Mesenchymal stem cell (in vitro differentiated cells and primary cell): Measurements from ENCODE around the gene TMEM179.
A peak's percentile ranks its signal among the peaks of the same experiment; 100 is the strongest.

Source experiments
- DNase-seq: peaks from one replicate; pipeline ENCODE4 v3.0.0-alpha.2; 2013
- H2AFZ ChIP-seq: one replicate; pipeline ENCODE4 v1.6.1; 2013; ENCODE audit warnings: low read depth, mild to moderate bottlenecking, control low read depth, inconsistent platforms, low read length, moderate library complexity
- H2AK5ac ChIP-seq: 2 replicates; pipeline ENCODE4 v1.6.1; 2013; ENCODE audit warnings: low read length, moderate library complexity, mild to moderate bottlenecking, inconsistent platforms; ENCODE audit not compliant: severe bottlenecking
- H2BK120ac ChIP-seq: one replicate; pipeline ENCODE4 v1.6.1; 2013; ENCODE audit warnings: low read depth, mild to moderate bottlenecking, inconsistent platforms, low read length, moderate library complexity
- H2BK12ac ChIP-seq, 2 experiments: one replicate each; pipeline ENCODE4 v1.6.1; 2013; ENCODE audit warnings: inconsistent platforms in 2 of 2, low read length in 2 of 2, mild to moderate bottlenecking in 2 of 2, moderate library complexity in 2 of 2, control low read depth in 1 of 2
- H2BK15ac ChIP-seq: one replicate; pipeline ENCODE4 v1.6.1; 2013; ENCODE audit warnings: mild to moderate bottlenecking, low read depth, inconsistent platforms; ENCODE audit not compliant: poor library complexity, severe bottlenecking
- H2BK5ac ChIP-seq: 2 replicates; pipeline ENCODE4 v1.6.1; 2013; ENCODE audit warnings: low read depth, mild to moderate bottlenecking, low read length, control low read depth, inconsistent platforms; ENCODE audit not compliant: poor library complexity, severe bottlenecking
- H3K14ac ChIP-seq, 2 experiments: one replicate each; pipeline ENCODE4 v1.6.1; 2013; ENCODE audit warnings: inconsistent platforms in 2 of 2, low read length in 2 of 2, control low read depth in 1 of 2, mild to moderate bottlenecking in 1 of 2, moderate library complexity in 1 of 2
- H3K18ac ChIP-seq, 2 experiments: one replicate each; pipeline ENCODE4 v1.6.1; 2013; ENCODE audit warnings: inconsistent platforms in 2 of 2, low read length in 2 of 2, control low read depth in 1 of 2, low read depth in 1 of 2, mild to moderate bottlenecking in 1 of 2
- H3K23ac ChIP-seq, 2 experiments: one replicate each; pipeline ENCODE4 v1.6.1; 2013; ENCODE audit warnings: inconsistent platforms in 2 of 2, low read length in 2 of 2, mild to moderate bottlenecking in 2 of 2, moderate library complexity in 2 of 2, control low read depth in 1 of 2
- H3K27ac ChIP-seq: 2 replicates; pipeline ENCODE4 v1.5.1; 2013; ENCODE audit warnings: mild to moderate bottlenecking, moderate library complexity, low read length, control low read depth, inconsistent platforms; ENCODE audit not compliant: poor library complexity, severe bottlenecking
- H3K27me3 ChIP-seq, 2 experiments: 2 replicates each; pipeline versions ENCODE4 v1.6.1 to v1.7.0; 2013; ENCODE audit warnings: low read length in 2 of 2, mild to moderate bottlenecking in 2 of 2, moderate library complexity in 2 of 2, control low read depth in 1 of 2, inconsistent platforms in 1 of 2; ENCODE audit not compliant: control insufficient read depth in 1 of 2, insufficient read depth in 1 of 2
- H3K36me3 ChIP-seq, 2 experiments: 2 replicates each; pipeline versions ENCODE4 v1.6.1 to v1.7.0; 2013; ENCODE audit warnings: low read length in 2 of 2, control low read depth in 1 of 2, inconsistent platforms in 1 of 2, low read depth in 1 of 2, mild to moderate bottlenecking in 1 of 2; ENCODE audit not compliant: insufficient read depth in 2 of 2, control insufficient read depth in 1 of 2
- H3K4ac ChIP-seq, 2 experiments: one replicate each; pipeline ENCODE4 v1.6.1; 2013; ENCODE audit warnings: inconsistent platforms in 2 of 2, low read length in 2 of 2, mild to moderate bottlenecking in 2 of 2, moderate library complexity in 2 of 2, control low read depth in 1 of 2, low read depth in 1 of 2
- H3K4me1 ChIP-seq: 2 replicates; pipeline ENCODE4 v1.6.1; 2013; ENCODE audit warnings: low read depth, low read length, control low read depth; ENCODE audit not compliant: control insufficient read depth, insufficient read depth
- H3K4me2 ChIP-seq: 2 replicates; pipeline ENCODE4 v1.6.1; 2013; ENCODE audit warnings: low read length, mild to moderate bottlenecking, inconsistent platforms; ENCODE audit not compliant: poor library complexity, severe bottlenecking
- H3K4me3 ChIP-seq, 2 experiments: 2 replicates each; pipeline versions ENCODE4 v1.5.1 to v1.7.0; 2013; ENCODE audit warnings: low read length in 2 of 2, mild to moderate bottlenecking in 2 of 2, control low read depth in 1 of 2, low read depth in 1 of 2; ENCODE audit not compliant: insufficient read depth in 1 of 2
- H3K79me1 ChIP-seq: replicated peaks from 2 replicates; pipeline ENCODE4 v1.6.1; 2013; ENCODE audit warnings: mild to moderate bottlenecking, control low read depth, low read length, inconsistent platforms; ENCODE audit not compliant: poor library complexity, severe bottlenecking
- H3K9ac ChIP-seq: 2 replicates; pipeline ENCODE4 v1.7.0; 2013; ENCODE audit warnings: mild to moderate bottlenecking, low read length, moderate library complexity
- H3K9me3 ChIP-seq: 2 replicates; pipeline ENCODE4 v1.7.0; 2013; ENCODE audit warnings: mild to moderate bottlenecking, low read length; ENCODE audit not compliant: control insufficient read depth
- H4K8ac ChIP-seq: one replicate; pipeline ENCODE4 v1.6.1; 2013; ENCODE audit warnings: inconsistent platforms, mild to moderate bottlenecking, low read length, moderate library complexity
- H4K91ac ChIP-seq: one replicate; pipeline ENCODE4 v1.6.1; 2013; ENCODE audit warnings: mild to moderate bottlenecking, low read length, inconsistent platforms
- WGBS: methylation state at CpG from one replicate; pipeline ENCODE4 v1.1.7; 2013; ENCODE audit warnings: mixed read lengths; 5-methylcytosine and 5-hydroxymethylcytosine counted together

The TMEM179 gene

DNA sequence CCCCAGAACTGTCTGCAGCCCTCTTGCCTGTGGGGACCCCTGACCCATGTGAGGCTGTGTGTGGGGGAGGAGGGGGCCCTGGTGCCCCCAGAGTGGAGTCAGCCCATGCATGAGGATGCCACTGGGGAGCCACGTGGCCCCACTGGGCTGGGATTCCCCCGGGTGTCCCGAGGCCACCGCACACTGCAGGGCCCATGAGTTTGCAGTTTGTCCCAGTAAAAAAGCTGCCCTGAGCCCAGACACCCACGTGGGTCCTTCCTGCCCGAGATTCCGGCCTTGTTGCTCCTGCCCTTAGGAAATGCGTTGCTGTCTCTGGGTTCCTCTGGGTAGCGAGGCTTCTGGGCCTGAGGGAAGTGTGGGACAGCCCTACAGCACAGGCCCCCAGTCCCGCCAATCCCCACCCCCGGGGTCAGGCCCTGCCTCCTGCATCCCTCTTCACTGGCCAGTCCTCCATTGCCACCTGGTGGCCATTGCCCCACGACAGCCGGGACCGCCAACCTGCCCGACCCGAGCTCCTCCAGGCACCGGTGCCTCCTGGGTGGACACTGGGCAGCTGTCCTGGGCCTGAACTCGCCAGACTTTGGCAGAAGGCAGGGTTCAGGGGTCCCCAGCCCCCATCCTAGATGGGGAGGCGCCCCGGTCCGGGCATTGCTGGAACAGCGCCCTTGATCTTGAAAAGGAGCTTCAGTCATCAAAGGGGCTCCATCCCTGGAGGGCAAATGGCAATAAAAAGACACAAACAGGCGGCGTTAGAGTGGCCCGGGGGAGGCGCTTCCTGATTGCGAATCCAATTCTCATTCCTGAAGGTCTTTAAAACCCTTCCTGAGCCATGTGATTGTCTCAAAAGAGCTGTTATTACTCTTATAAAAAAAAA, 40.6 kb downstream of the TMEM179 start:
- no peak overlapping the region for H2BK12ac ChIP-seq
- no peak overlapping the region for H3K4me2 ChIP-seq

GRCh38 chr14:104563191-104563741, 41.3 kb downstream of the TMEM179 start:
- no peak overlapping the region for H3K27ac ChIP-seq
- peaks cover 24% of the 10 kb centered on the region for H3K4me1 ChIP-seq
- no peak overlapping the region for H2AFZ ChIP-seq
- H4K8ac ChIP-seq, result no peak overlapping the region
- H3K4me3 ChIP-seq, result no peak overlapping the region
- peaks cover 54 to 70% of the 10 kb centered on the region in 2 experiments for H3K27me3 ChIP-seq
- H3K9me3 ChIP-seq, result no peaks in the 10 kb centered on the region
- H3K4me2 ChIP-seq, result no peak overlapping the region
- no peaks in the 10 kb centered on the region for H3K79me1 ChIP-seq
- H3K4ac ChIP-seq, result no peak overlapping the region
- H2BK5ac ChIP-seq, result no peak overlapping the region
- WGBS, result 73% methylated on average over 15 of the region's 15 CpGs
- H4K91ac ChIP-seq, result no peak overlapping the region
- no peak overlapping the region for H2BK15ac ChIP-seq
- H3K14ac ChIP-seq, result no peak overlapping the region
- no peak for DNase-seq
- H2BK120ac ChIP-seq, result no peak overlapping the region
- H3K36me3 ChIP-seq, result no peaks in the 10 kb centered on the region
- H2BK12ac ChIP-seq, result no peak overlapping the region
- no peak overlapping the region for H3K18ac ChIP-seq
- no peak overlapping the region for H3K9ac ChIP-seq
- H3K23ac ChIP-seq, result no peak overlapping the region
- H2AK5ac ChIP-seq, result no peak overlapping the region

More for the DNA sequence above, 40.6 kb downstream of the TMEM179 start:
- no peaks in the 10 kb centered on the region for H3K9me3 ChIP-seq
- no peak overlapping the region for H4K8ac ChIP-seq
- no peak overlapping the region for H3K23ac ChIP-seq
- H3K14ac ChIP-seq, result no peak overlapping the region
- H2BK5ac ChIP-seq, result no peak overlapping the region
- no peak overlapping the region for H4K91ac ChIP-seq
- DNase-seq, result peak; percentile 53
- H2BK120ac ChIP-seq, result no peak overlapping the region
- WGBS, result 17% methylated on average over 23 of the region's 27 CpGs
- H3K18ac ChIP-seq, result no peak overlapping the region
- no peak overlapping the region for H3K9ac ChIP-seq
- H2AFZ ChIP-seq, result no peak overlapping the region
- H3K4me3 ChIP-seq, result no peak overlapping the region
- peaks cover 19% of the 10 kb centered on the region for H3K4me1 ChIP-seq
- H3K27ac ChIP-seq, result no peak overlapping the region
- no peak overlapping the region for H2BK15ac ChIP-seq
- H3K27me3 ChIP-seq, result peaks cover 61 to 69% of the 10 kb centered on the region in 2 experiments
- no peaks in the 10 kb centered on the region for H3K79me1 ChIP-seq
- no peak overlapping the region for H3K4ac ChIP-seq
- no peak overlapping the region for H2AK5ac ChIP-seq
- H3K36me3 ChIP-seq, result no peaks in the 10 kb centered on the region

- Histone ChIP-seq H2BK12ac (no peak overlapping the region), H3K23ac (no peak overlapping the region), H3K36me3 (no peaks in the 10 kb centered on the region), H3K9ac (no peak overlapping the region), H2BK15ac (no peak overlapping the region), H3K27ac (no peak overlapping the region), H3K79me1 (no peaks in the 10 kb centered on the region), H3K4ac (no peak overlapping the region), H3K18ac (no peak overlapping the region), H3K4me1 (peaks cover 24% of the 10 kb centered on the region), H2BK120ac (no peak overlapping the region), H3K9me3 (no peaks in the 10 kb centered on the region), H3K4me2 (no peak overlapping the region), H2AK5ac (no peak overlapping the region), H3K4me3 (no peak overlapping the region), H3K14ac (no peak overlapping the region), H3K27me3 (peaks cover 55 to 77% of the 10 kb centered on the region in 2 experiments), H2BK5ac (no peak overlapping the region), H4K91ac (no peak overlapping the region), H2AFZ (no peak overlapping the region), H4K8ac (no peak overlapping the region)
- DNase-seq, result no peak
- 85% methylated on average over 4 of the region's 5 CpGs for WGBS
These were observed 42.0 kb downstream of the TMEM179 start for GRCh38 chr14:104562606-104563005.

DNA sequence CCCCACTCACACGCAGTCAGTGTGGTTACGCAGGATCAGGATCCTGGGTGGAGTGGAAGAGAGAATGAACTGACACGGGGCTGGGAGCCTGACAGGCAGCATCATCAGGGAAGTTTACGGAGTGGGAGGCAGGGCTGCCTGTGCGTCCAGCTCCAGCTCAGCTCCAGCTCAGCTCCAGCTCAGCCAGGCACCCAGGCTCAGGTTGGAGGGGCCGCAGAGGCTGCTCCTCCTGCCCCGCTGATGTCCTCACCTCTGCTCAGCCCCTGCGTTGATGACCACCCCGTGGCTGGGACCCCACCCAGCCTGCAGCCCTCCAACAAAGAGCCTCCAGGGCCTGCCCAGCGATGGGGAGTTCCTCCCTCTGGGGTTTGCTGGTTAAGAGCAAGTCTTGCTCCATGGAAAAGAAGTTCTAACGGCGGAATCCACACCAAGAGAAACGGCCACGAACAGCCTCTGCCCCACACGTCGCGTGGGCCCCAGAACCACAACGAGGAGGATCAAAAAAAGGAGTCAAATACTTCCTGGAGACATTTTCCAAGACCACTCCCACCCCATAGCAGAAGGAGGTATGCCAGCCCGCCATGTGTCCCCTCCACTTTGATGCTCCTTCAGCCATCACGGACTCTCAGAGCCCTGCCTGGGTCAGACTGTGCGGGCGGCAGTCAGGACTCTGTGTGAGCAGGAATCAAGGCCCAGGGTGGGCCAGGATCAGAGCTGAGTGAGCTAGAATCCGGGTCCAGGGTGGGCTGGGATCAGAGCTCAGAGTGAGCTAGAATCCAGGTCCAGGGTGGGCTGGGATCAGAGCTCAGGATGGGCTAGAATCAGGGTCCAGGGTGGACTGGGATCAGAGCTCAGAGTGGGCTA, 42.7 kb downstream of the TMEM179 start:
- no peak for DNase-seq
- Histone ChIP-seq H3K18ac (no peak overlapping the region), H3K4me1 (peaks cover 24% of the 10 kb centered on the region), H2AK5ac (no peak overlapping the region), H3K14ac (no peak overlapping the region), H4K8ac (no peak overlapping the region), H2BK120ac (no peak overlapping the region), H3K36me3 (no peaks in the 10 kb centered on the region), H3K9ac (no peak overlapping the region), H3K27ac (no peak overlapping the region), H3K4ac (no peak overlapping the region), H2AFZ (no peak overlapping the region), H3K4me2 (no peak overlapping the region), H3K9me3 (no peaks in the 10 kb centered on the region), H4K91ac (no peak overlapping the region), H3K27me3 (peaks cover 53 to 79% of the 10 kb centered on the region in 2 experiments), H2BK15ac (no peak overlapping the region), H2BK12ac (no peak overlapping the region), H3K79me1 (no peaks in the 10 kb centered on the region), H3K23ac (no peak overlapping the region), H3K4me3 (no peak overlapping the region), H2BK5ac (no peak overlapping the region)
- 78% methylated on average over 21 of the region's 23 CpGs for WGBS
